GM18507 (cell line): ENCODE measurements around the gene INIP.
"Not testable (repeated sequence)": the region's sequence is repeated elsewhere in the genome, so short reads cannot be mapped to it uniquely, and the experiment has no call there.

Source experiments
- DNase-seq: peaks from one replicate; pipeline ENCODE4 v3.0.0; 2011; ENCODE audit warnings: low read depth; ENCODE audit not compliant: insufficient read length; ENCODE audit errors: extremely low spot score
- FAIRE-seq: peaks from 2 replicates; lab custom pipeline; 2011; peaks lifted over from hg19 to GRCh38; lab: Jason Lieb, UNC

INIP gene

GRCh38 chr9:112689161-112689740 is 28.7 kb downstream of the INIP start:
- DNase-seq (no peak), FAIRE-seq (no peak)

- FAIRE-seq (no peak), DNase-seq (no peak)
Measured at GRCh38 chr9:112680731-112681402, 37.0 kb downstream of the INIP start.

GRCh38 chr9:112677040-112677439 is 40.9 kb downstream of the INIP start:
- DNase-seq (no peak), FAIRE-seq (no peak)

GRCh38 chr9:112673221-112673620 is 44.7 kb downstream of the INIP start:
- not testable (repeated sequence) for FAIRE-seq, DNase-seq

GRCh38 chr9:112670991-112671625 is 46.8 kb downstream of the INIP start:
- DNase-seq: no peak
- no peak for FAIRE-seq

GRCh38 chr9:112669326-112669725 is 48.6 kb downstream of the INIP start:
- FAIRE-seq: no peak
- DNase-seq: no peak

- FAIRE-seq (no peak), DNase-seq (no peak)
Measured at GRCh38 chr9:112665347-112665746, 52.6 kb downstream of the INIP start.

- FAIRE-seq: no peak
- DNase-seq: no peak
Measured at GRCh38 chr9:112664531-112664930, 53.4 kb downstream of the INIP start.

GRCh38 chr9:112663681-112664080 is 54.2 kb downstream of the INIP start:
- DNase-seq (no peak), FAIRE-seq (no peak)

GRCh38 chr9:112659906-112660305 is 58.0 kb downstream of the INIP start:
- FAIRE-seq: no peak

GRCh38 chr9:112655668-112656067 is 62.2 kb downstream of the INIP start:
- DNase-seq (no peak), FAIRE-seq (no peak)

More at GRCh38 chr9:112659906-112660305, 58.0 kb downstream of the INIP start:
- DNase-seq: no peak

GRCh38 chr9:112654282-112654681 is 63.6 kb downstream of the INIP start:
- DNase-seq: no peak

GRCh38 chr9:112648624-112649023 is 69.3 kb downstream of the INIP start:
- FAIRE-seq (no peak), DNase-seq (no peak)

More at GRCh38 chr9:112654282-112654681, 63.6 kb downstream of the INIP start:
- FAIRE-seq: no peak

GRCh38 chr9:112647596-112647995 is 70.3 kb downstream of the INIP start:
- FAIRE-seq (no peak), DNase-seq (no peak)

GRCh38 chr9:112642126-112642525 is 75.8 kb downstream of the INIP start:
- no peak for DNase-seq
- no peak for FAIRE-seq

GRCh38 chr9:112640311-112640710 is 77.6 kb downstream of the INIP start:
- DNase-seq (no peak), FAIRE-seq (no peak)
